CD14-positive monocyte (primary cell): ENCODE results near the gene BBS9. TPM values are rescaled to one million over a fixed set of nuclear protein-coding genes. Genes with fewer than 3 reads are reported as not detected.

Experiments
- DNase-seq, 3 donors: peaks; one replicate each; pipeline ENCODE4 v3.0.0-alpha.2; 2011 to 2022
- H2AFZ ChIP-seq: 2 replicates; pipeline ENCODE4 v1.6.0; 2012; ENCODE audit warnings: mild to moderate bottlenecking, low read depth, low read length, inconsistent platforms; ENCODE audit not compliant: insufficient read depth, poor library complexity, severe bottlenecking
- H3K27ac ChIP-seq, 2 donors: 1 replicate in 1 of 2; 2 replicates in 1 of 2; pipeline ENCODE4 v1.5.1; 2012 to 2013; ENCODE audit warnings: low read length in 2 of 2, control low read depth in 1 of 2, inconsistent platforms in 1 of 2, low read depth in 1 of 2, mild to moderate bottlenecking in 1 of 2
- H3K27me3 ChIP-seq, 2 donors: one replicate each; pipeline versions ENCODE4 v1.6.0 to v1.6.1; 2011 to 2013; ENCODE audit warnings: low read length in 2 of 2; ENCODE audit not compliant: control insufficient read depth in 2 of 2, insufficient read depth in 2 of 2
- H3K36me3 ChIP-seq, 2 donors: replicated peaks in 1 of 2; 1 replicate in 1 of 2; 2 replicates in 1 of 2; pipeline versions ENCODE4 v1.5.1 to v1.6.1; 2012 to 2013; ENCODE audit warnings: low read length in 2 of 2, control low read depth in 1 of 2, inconsistent platforms in 1 of 2, mild to moderate bottlenecking in 1 of 2; ENCODE audit not compliant: insufficient read depth in 2 of 2, control insufficient read depth in 1 of 2
- H3K4me1 ChIP-seq, 2 donors: 1 replicate in 1 of 2; 2 replicates in 1 of 2; pipeline versions ENCODE4 v1.5.1 to v1.6.1; 2012 to 2013; ENCODE audit warnings: low read length in 2 of 2, control low read depth in 1 of 2, inconsistent platforms in 1 of 2, mild to moderate bottlenecking in 1 of 2, moderate library complexity in 1 of 2; ENCODE audit not compliant: insufficient read depth in 2 of 2, control insufficient read depth in 1 of 2
- H3K4me2 ChIP-seq: replicated peaks from 2 replicates; pipeline ENCODE3; 2012; ENCODE audit warnings: low read length, moderate library complexity, mild to moderate bottlenecking; ENCODE audit not compliant: poor library complexity, severe bottlenecking; ENCODE audit errors: extremely low read depth
- H3K4me3 ChIP-seq, 3 experiments: fragments of 200-600 bp in 1 of 3; sonication (generic) in 1 of 3; replicated peaks in 1 of 3; 1 replicate in 2 of 3; 2 replicates in 1 of 3; pipeline ENCODE4 v1.5.1; 2011 to 2013; ENCODE audit warnings: low read length in 3 of 3, mild to moderate bottlenecking in 3 of 3, control low read depth in 2 of 3, low read depth in 2 of 3, inconsistent platforms in 1 of 3, moderate library complexity in 1 of 3
- H3K79me2 ChIP-seq: 2 replicates; pipeline ENCODE4 v1.6.0; 2012; ENCODE audit warnings: mild to moderate bottlenecking, control low read depth, inconsistent platforms, low read length, moderate library complexity; ENCODE audit not compliant: insufficient read depth
- H3K9ac ChIP-seq: 2 replicates; pipeline ENCODE4 v1.6.0; 2017; ENCODE audit warnings: low read length, mild to moderate bottlenecking; ENCODE audit not compliant: insufficient read depth, poor library complexity, severe bottlenecking
- H3K9me3 ChIP-seq, 2 donors: replicated peaks in 1 of 2; 1 replicate in 1 of 2; 2 replicates in 1 of 2; pipeline versions ENCODE4 v1.5.1 to v1.6.1; 2012 to 2013; ENCODE audit warnings: low read length in 2 of 2, control low read depth in 1 of 2; ENCODE audit not compliant: control insufficient read depth in 1 of 2, insufficient read depth in 1 of 2
- H4K20me1 ChIP-seq: 2 replicates; pipeline ENCODE4 v1.6.0; 2012; ENCODE audit warnings: mild to moderate bottlenecking, low read length, control low read depth, moderate library complexity; ENCODE audit not compliant: insufficient read depth
- H3K27ac Mint-ChIP-seq, 7 donors: one replicate each; pipeline ENCODE4 v1.8.0; 2020; ENCODE audit warnings: mild to moderate bottlenecking in 7 of 7, mixed read lengths in 7 of 7, moderate library complexity in 6 of 7, inconsistent platforms in 2 of 7
- H3K27me3 Mint-ChIP-seq, 3 donors: one replicate each; pipeline ENCODE4 v1.8.0; 2021 to 2022; ENCODE audit warnings: low read depth in 3 of 3, mild to moderate bottlenecking in 3 of 3, mixed read lengths in 3 of 3, moderate library complexity in 3 of 3, inconsistent platforms in 1 of 3
- H3K36me3 Mint-ChIP-seq, 2 donors: one replicate each; pipeline ENCODE4 v1.8.0; 2020; ENCODE audit warnings: mixed read lengths in 2 of 2, inconsistent platforms in 1 of 2, mild to moderate bottlenecking in 1 of 2
- H3K4me1 Mint-ChIP-seq: one replicate; pipeline ENCODE4 v1.8.0; 2020; ENCODE audit warnings: mild to moderate bottlenecking, mixed read lengths
- H3K4me3 Mint-ChIP-seq, 2 donors: one replicate each; pipeline ENCODE4 v1.8.0; 2020; ENCODE audit warnings: mild to moderate bottlenecking in 2 of 2, mixed read lengths in 2 of 2, moderate library complexity in 1 of 2
- H3K9me3 Mint-ChIP-seq, 7 donors: one replicate each; pipeline ENCODE4 v1.8.0; 2020 to 2022; ENCODE audit warnings: mixed read lengths in 7 of 7, mild to moderate bottlenecking in 6 of 7, moderate library complexity in 6 of 7, inconsistent platforms in 2 of 7
- WGBS: methylation state at CpG from one replicate; pipeline ENCODE4 v1.1.5; 2013; ENCODE audit warnings: missing lambda C conversion rate; ENCODE audit not compliant: insufficient coverage; 5-methylcytosine and 5-hydroxymethylcytosine counted together
- intact Hi-C, 2 donors: fragments of 100-400 bp; cut with micrococcal nuclease; formaldehyde crosslinking; loops; one replicate each; pipeline versions ENCODE4 v1.15.0 to v1.15.1; 2023
- polyA plus RNA-seq, 3 donors: library from polyadenylated mRNA; depleted of rRNA in 1 of 3; unstranded in 2 of 3; stranded (reverse) in 1 of 3; fragments of 300-500 nt in 2 of 3; fragments of >200 nt in 1 of 3; fragmentation: Illumina TruSeq in 2 of 3; gene quantifications; 1 replicate in 2 of 3; 2 replicates in 1 of 3; pipeline ENCODE4 v1.2.3, GENCODE V29; 2012 to 2021
- TF ChIP-seq, protein P1 (sequence below): fragments of 200-600 bp; IDR thresholded peaks from one replicate; pipeline ENCODE4 v1.8.0; 2022; ENCODE audit warnings: antibody characterized with exemption, mild to moderate bottlenecking

BBS9 gene
- polyA plus RNA-seq, 3 donors: 4.9 to 7.5 (median 6.8) TPM

DNA sequence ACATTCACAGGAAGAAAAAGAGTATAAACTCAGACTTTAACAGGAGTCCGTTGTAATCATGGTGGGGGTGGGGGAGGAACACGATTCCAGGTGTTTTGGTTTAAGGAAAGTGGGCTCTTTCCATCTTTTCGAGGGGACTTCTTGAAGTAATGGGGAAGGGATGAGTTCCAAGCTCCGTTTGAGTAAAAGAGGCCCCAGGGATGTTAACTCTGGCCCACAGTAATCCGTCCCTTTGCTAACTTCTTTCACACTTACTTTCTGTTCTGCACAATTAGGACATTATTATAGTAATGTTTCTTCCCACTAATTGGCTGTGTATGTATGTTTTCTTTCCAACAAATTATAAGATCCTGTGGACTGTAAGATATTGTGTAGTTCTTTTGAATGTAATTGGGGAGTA lies 374.4 kb downstream of the BBS9 start:
- intact Hi-C loops: no loop called here
- H3K9me3 ChIP-seq: no peaks in the 10 kb centered on the region
- DNase-seq: no peak
- TF ChIP-seq, protein P1, sequence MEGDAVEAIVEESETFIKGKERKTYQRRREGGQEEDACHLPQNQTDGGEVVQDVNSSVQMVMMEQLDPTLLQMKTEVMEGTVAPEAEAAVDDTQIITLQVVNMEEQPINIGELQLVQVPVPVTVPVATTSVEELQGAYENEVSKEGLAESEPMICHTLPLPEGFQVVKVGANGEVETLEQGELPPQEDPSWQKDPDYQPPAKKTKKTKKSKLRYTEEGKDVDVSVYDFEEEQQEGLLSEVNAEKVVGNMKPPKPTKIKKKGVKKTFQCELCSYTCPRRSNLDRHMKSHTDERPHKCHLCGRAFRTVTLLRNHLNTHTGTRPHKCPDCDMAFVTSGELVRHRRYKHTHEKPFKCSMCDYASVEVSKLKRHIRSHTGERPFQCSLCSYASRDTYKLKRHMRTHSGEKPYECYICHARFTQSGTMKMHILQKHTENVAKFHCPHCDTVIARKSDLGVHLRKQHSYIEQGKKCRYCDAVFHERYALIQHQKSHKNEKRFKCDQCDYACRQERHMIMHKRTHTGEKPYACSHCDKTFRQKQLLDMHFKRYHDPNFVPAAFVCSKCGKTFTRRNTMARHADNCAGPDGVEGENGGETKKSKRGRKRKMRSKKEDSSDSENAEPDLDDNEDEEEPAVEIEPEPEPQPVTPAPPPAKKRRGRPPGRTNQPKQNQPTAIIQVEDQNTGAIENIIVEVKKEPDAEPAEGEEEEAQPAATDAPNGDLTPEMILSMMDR: no peak
- WGBS: 100% methylated on average over 2 of the region's 5 CpGs
- H3K4me1 Mint-ChIP-seq: no peaks in the 10 kb centered on the region
- H3K9ac ChIP-seq: no peak overlapping the region
- peaks cover 0 to 2% of the 10 kb centered on the region in 2 donors for H3K36me3 Mint-ChIP-seq
- H3K4me1 ChIP-seq: no peaks in the 10 kb centered on the region
- H3K27ac Mint-ChIP-seq: no peak overlapping the region
- no peak overlapping the region for H3K27ac ChIP-seq
- no peaks in the 10 kb centered on the region for H3K79me2 ChIP-seq
- H3K27me3 ChIP-seq: no peaks in the 10 kb centered on the region
- no peak overlapping the region for H3K4me3 Mint-ChIP-seq
- H3K36me3 ChIP-seq: no peaks in the 10 kb centered on the region
- H2AFZ ChIP-seq: no peak overlapping the region
- H4K20me1 ChIP-seq: no peaks in the 10 kb centered on the region
- no peak overlapping the region for H3K4me3 ChIP-seq
- no peaks in the 10 kb centered on the region for H3K9me3 Mint-ChIP-seq
- H3K27me3 Mint-ChIP-seq: peaks cover 0 to 2% (median 0%) of the 10 kb centered on the region in 3 donors
- no peak overlapping the region for H3K4me2 ChIP-seq

DNA sequence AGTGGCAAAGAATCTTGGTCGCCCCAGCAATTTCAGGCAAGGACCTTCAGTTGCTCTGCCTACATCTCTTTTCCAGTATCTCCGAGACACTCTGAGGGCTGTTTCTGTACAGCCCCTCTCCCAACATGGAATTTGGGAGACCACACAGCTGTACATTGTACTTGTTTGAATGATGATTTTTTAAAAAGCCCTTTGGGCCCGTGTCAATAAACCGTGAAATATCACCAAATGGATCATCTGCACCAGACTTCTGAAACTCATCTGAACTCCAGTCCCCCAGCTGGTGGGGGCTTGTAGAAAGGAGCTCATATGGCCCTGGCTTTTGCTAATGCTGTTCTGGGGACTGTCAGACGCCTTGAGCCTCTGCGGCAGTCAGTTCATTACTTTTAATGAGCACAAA lies 374.9 kb downstream of the BBS9 start:
- Histone ChIP-seq H3K9me3 (no peaks in the 10 kb centered on the region), H2AFZ (no peak overlapping the region), H3K36me3 (no peaks in the 10 kb centered on the region), H3K4me3 (no peak overlapping the region), H3K27me3 (no peaks in the 10 kb centered on the region), H3K9ac (no peak overlapping the region), H3K79me2 (no peaks in the 10 kb centered on the region), H3K27ac (no peak overlapping the region), H3K4me2 (no peak overlapping the region), H4K20me1 (no peaks in the 10 kb centered on the region), H3K4me1 (no peaks in the 10 kb centered on the region)
- Mint-ChIP-seq H3K4me1 (no peaks in the 10 kb centered on the region), H3K27me3 (peaks cover 0 to 2% (median 0%) of the 10 kb centered on the region in 3 donors), H3K9me3 (no peaks in the 10 kb centered on the region), H3K27ac (no peak overlapping the region), H3K4me3 (no peak overlapping the region), H3K36me3 (peaks cover 0 to 2% of the 10 kb centered on the region in 2 donors)
- no peak for DNase-seq
- TF ChIP-seq, protein P1: no peak
- intact Hi-C loops: no loop called here
- WGBS: 100% methylated on average over 1 of the region's 6 CpGs
